ENCODE results near the gene CCDC74B.
"Not testable (repeated sequence)": the region's sequence is repeated elsewhere in the genome, so short reads cannot be mapped to it uniquely, and the experiment has no call there.

CCDC74B gene

DNA sequence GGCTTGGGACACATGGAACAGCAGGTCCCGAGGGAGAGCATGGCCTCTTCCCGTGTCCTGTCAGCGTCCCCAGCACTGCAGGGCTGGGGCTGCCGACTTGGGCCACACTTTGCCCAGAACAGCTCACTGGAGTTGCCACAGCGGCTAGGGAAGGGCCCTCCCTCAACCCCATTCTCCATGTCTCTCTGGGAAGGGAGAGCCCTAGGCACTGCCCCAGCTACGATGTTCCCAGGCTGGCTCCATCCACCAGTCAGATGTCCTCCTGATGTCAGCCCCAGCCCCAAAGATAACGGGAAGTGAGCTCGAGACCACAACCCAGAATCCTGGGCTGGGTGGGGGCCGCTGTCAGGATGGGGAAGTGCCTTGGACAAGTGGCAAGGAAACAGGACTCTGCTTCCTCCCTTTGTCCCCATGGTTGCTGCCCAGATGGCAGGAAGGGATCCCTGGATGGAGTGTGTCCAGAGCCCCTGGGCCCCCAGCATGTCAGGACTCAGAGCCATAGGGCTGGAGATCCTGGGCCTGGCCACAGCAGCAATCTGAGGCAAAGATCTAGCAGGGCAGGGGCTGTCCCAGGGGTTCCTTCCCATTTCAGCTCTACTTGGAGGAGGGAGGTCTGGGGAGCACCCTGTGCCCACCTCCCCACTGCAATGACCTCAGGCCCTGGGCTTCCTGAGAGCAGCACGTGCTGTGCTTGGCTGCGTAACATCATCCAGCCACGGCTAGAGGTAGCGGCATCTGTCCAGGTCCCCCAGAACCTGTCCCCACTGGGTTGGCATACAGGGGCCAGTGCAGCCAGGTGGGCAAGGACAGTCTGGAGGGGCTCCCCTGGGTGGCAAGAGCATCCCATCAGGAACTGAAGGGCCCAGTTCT lies 2.3 kb downstream of the CCDC74B start:
- not testable (repeated sequence) for H3K36me3 Mint-ChIP-seq (ENCODE audit: low read depth); H3K4me3 Mint-ChIP-seq; H3K27ac Mint-ChIP-seq; H3K9me3 Mint-ChIP-seq
- Mint-ChIP-seq H3K4me1 (ENCODE audit: low read depth) (peaks cover 12% of the 10 kb centered on the region), H3K27me3 (peaks cover 12% of the 10 kb centered on the region)

DNA sequence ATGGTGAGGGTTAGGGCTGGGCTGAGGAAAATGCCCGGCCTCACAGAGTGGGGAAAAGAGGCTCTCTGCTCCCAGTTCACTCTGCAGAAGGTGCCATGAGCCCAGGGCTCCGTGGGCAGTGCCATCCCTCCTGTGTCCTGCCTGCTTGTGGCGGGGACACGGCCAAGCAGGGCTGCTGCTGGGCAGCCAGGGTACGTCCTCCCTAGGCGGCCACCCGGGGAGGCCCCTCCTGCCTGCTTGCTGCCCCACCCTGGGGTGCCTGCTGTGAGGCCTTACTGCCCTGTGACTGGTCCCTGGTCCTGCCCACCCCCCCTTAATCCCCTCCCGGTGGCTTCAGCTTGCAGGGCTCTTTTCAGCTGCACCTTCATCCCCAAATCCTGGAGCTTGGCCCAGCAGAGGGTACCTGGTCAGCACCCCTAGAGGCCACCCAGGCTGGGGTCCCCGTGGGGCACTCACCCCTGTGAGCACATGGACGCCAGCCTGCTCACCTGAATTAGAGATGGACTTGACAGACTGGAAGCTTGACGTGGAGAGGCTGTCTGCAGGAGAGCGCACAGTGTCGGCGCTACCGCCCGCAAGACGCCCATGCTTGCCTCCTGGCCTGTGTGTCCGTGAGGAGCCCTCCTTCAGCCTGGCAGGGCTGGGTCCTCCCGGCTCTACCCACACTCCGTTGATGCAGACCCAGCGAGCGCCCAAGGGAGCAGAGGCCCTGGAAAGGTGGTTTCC lies 3.1 kb downstream of the CCDC74B start:
- not testable (repeated sequence) for H3K36me3 Mint-ChIP-seq (ENCODE audit: low read depth); H3K27ac Mint-ChIP-seq; H3K9me3 Mint-ChIP-seq; H3K4me3 Mint-ChIP-seq
- H3K4me1 Mint-ChIP-seq (ENCODE audit: low read depth), result peaks cover 12% of the 10 kb centered on the region
- H3K27me3 Mint-ChIP-seq, result peaks cover 12% of the 10 kb centered on the region

GRCh38 chr2:130141002-130141401 lies 3.9 kb downstream of the CCDC74B start:
- H3K36me3 Mint-ChIP-seq (ENCODE audit: low read depth); H3K27me3 Mint-ChIP-seq; H3K27ac Mint-ChIP-seq; H3K4me3 Mint-ChIP-seq; H3K9me3 Mint-ChIP-seq: not testable (repeated sequence)
- peaks cover 12% of the 10 kb centered on the region for H3K4me1 Mint-ChIP-seq (ENCODE audit: low read depth)

- H3K27ac Mint-ChIP-seq; H3K36me3 Mint-ChIP-seq (ENCODE audit: low read depth); H3K9me3 Mint-ChIP-seq; H3K4me3 Mint-ChIP-seq; H3K27me3 Mint-ChIP-seq: not testable (repeated sequence)
- peaks cover 12% of the 10 kb centered on the region for H3K4me1 Mint-ChIP-seq (ENCODE audit: low read depth)
Measured at GRCh38 chr2:130140516-130140915, 4.4 kb downstream of the CCDC74B start.

DNA sequence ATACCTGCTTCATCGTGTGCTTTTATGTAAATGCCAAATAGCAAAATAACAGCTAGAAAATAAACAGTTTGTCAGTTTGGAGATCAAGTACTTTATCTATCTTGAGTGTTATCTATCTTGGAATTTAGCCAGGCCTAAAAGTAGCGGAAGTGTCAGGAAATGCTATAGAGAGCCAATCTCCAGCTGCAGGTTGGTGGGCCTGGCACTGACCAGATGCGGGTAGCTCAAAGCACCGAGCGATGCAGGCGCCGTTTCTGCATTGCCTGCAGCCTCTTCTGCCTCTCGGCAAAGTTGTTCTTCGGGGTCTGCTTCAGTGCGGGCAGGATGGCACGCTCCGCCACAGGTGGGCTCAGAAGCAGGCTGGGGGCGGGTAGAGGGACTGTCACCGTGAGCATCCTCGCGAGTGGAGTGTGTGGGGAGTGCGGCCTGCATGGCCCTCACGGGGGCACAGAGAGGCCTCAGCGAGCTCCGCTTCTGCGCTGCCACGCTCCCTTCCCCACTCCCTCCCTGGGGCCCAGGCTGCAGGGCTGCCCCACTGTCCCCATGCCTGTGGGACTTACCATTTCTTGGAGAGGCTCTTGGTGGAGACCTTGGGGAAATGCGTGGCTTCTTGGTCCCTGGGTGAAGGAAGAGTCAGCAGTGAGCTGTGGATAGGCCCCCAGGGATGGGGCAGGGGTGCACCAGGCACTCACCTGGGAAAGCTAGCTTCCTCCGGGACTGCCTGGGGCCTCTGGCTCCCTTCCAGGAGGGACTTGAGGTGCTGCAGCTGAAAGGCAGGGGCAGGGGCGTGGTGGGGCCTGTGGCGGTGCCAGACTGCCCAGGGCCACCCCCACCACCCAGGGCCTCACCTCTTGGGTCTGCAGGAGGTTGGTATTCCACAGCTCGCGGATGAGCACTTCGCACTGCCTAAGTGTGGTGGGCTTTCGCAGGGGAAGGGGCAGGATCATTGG lies 5.3 kb downstream of the CCDC74B start:
- H3K36me3 Mint-ChIP-seq (ENCODE audit: low read depth); H3K9me3 Mint-ChIP-seq: not testable (repeated sequence)

GRCh38 chr2:130138841-130139251 lies 6.1 kb downstream of the CCDC74B start:
- peaks cover 10% of the 10 kb centered on the region for H3K27me3 Mint-ChIP-seq
- H3K27ac Mint-ChIP-seq; H3K4me1 Mint-ChIP-seq (ENCODE audit: low read depth); H3K4me3 Mint-ChIP-seq; H3K9me3 Mint-ChIP-seq; H3K36me3 Mint-ChIP-seq (ENCODE audit: low read depth): not testable (repeated sequence)

More for the DNA sequence above, 5.3 kb downstream of the CCDC74B start:
- not testable (repeated sequence) for H3K27me3 Mint-ChIP-seq; H3K4me3 Mint-ChIP-seq; H3K4me1 Mint-ChIP-seq (ENCODE audit: low read depth); H3K27ac Mint-ChIP-seq

GRCh38 chr2:130138326-130138725 lies 6.6 kb downstream of the CCDC74B start:
- not testable (repeated sequence) for H3K27me3 Mint-ChIP-seq; H3K4me3 Mint-ChIP-seq; H3K4me1 Mint-ChIP-seq (ENCODE audit: low read depth); H3K9me3 Mint-ChIP-seq; H3K27ac Mint-ChIP-seq; H3K36me3 Mint-ChIP-seq (ENCODE audit: low read depth)

DNA sequence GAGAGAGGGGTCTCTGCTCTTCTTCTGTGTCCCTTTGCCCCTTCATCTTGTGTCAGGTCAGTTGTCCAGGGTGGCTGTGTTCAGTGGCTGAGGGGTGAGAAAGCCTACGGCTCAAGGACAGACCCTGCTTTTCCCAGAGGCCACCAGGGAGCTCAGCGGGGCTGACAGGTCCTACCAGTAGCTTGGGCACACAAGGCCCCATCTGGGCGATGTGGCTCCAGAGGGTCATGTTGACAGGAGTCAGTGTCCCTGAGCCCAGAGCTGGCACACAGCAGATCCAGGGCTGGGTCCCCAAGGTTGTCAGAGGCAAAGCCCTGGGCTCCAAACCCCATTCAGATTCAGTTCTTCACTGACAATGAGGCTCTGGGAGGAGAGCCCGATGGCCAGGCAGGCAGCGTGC lies 7.8 kb downstream of the CCDC74B start:
- not testable (repeated sequence) for H3K27ac Mint-ChIP-seq; H3K4me3 Mint-ChIP-seq; H3K4me1 Mint-ChIP-seq (ENCODE audit: low read depth); H3K9me3 Mint-ChIP-seq; H3K36me3 Mint-ChIP-seq (ENCODE audit: low read depth); H3K27me3 Mint-ChIP-seq

DNA sequence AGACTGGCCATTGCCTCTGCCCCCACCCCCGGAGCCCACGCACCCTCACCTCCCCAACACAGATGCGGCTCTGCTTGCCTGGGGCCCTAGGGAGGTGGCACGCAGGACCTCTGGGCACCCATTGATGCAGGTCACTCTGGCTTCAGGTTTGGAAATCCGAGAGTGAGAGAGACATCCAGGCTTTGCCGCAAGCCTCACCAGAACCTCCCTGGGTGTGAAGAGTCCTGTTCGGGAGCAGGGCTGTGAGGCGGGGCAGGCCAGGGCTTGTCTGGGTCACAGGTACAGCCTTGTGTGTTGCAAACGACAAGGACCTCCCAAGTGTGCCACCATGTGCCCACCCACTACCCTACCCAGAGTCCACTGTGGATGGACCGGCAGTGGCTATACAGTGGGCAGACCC lies 8.4 kb downstream of the CCDC74B start:
- not testable (repeated sequence) for H3K36me3 Mint-ChIP-seq (ENCODE audit: low read depth); H3K4me3 Mint-ChIP-seq; H3K9me3 Mint-ChIP-seq; H3K4me1 Mint-ChIP-seq (ENCODE audit: low read depth); H3K27ac Mint-ChIP-seq; H3K27me3 Mint-ChIP-seq

- no peak overlapping the region for H3K27ac Mint-ChIP-seq
- no peaks in the 10 kb centered on the region for H3K4me1 Mint-ChIP-seq (ENCODE audit: low read depth)
- no peaks in the 10 kb centered on the region for H3K9me3 Mint-ChIP-seq
- H3K27me3 Mint-ChIP-seq, result peaks cover 4% of the 10 kb centered on the region
- no peaks in the 10 kb centered on the region for H3K36me3 Mint-ChIP-seq (ENCODE audit: low read depth)
- H3K4me3 Mint-ChIP-seq, result no peak overlapping the region
Measured at GRCh38 chr2:130135692-130136541, 9.0 kb downstream of the CCDC74B start.

DNA sequence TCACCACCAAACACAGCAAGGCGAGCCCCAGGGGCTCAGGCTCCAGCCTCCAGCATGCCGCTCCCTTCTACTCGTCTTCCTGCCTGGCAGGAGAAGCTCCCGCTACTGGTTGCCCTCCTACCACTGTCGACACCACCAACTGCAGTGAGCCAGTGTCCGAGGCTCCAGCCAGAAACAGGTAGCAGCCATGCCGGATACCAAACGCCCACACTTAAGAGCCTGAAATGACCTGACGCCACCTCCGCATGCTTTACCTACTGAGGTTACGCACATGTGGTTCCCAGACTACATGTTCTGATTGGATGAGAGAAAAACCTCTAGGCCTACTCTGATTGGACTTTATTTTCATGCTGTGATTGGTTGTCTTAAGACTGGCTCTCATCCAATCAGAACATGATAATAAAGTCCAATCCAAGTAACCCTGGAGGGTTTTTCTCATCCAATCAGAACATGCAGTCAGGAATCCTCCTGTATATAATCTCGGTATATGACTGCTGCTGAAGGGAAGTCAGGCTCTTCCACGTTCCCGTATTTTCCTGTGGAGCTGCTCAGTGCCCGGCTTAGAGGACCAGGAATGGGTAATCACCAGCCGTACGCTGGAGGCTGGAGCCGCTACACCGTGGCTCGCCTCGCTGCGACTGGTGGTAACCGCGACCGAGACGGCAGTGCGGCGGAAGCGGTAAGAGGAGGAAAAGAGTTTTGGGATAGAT lies 15.6 kb downstream of the CCDC74B start, which contains the start of gene POTEF:
Gene POTEF, minus strand, starts transcription at position 103 of the 710 bp plus-strand sequence. CDS start 8,707 bp downstream, outside the sequence.
- not testable (repeated sequence) for H3K9me3 Mint-ChIP-seq; H3K36me3 Mint-ChIP-seq (ENCODE audit: low read depth); H3K4me1 Mint-ChIP-seq (ENCODE audit: low read depth); H3K4me3 Mint-ChIP-seq; H3K27me3 Mint-ChIP-seq; H3K27ac Mint-ChIP-seq

DNA sequence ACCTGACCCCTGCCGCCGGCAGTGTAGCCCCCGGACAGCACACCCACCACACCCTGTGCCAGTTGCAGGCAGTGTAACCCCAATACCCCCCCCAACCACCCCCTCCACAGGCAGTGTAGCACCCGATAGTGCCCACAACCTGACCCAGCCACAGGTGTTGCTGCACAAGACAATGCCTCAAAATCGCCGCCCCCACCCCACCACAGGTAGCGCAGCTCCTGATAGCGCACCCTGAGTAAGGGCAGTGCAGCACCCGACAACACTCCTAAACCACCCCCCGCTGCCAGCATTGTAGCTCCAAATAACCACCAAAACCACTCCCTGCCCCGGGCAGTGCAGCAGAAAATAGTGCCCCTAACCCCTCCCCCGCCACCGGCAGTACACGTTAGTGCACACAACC lies 16.4 kb downstream of the CCDC74B start:
- not testable (repeated sequence) for H3K27me3 Mint-ChIP-seq; H3K9me3 Mint-ChIP-seq; H3K4me1 Mint-ChIP-seq (ENCODE audit: low read depth); H3K4me3 Mint-ChIP-seq; H3K27ac Mint-ChIP-seq; H3K36me3 Mint-ChIP-seq (ENCODE audit: low read depth)

- not testable (repeated sequence) for H3K27ac Mint-ChIP-seq; H3K36me3 Mint-ChIP-seq (ENCODE audit: low read depth); H3K27me3 Mint-ChIP-seq; H3K4me3 Mint-ChIP-seq; H3K4me1 Mint-ChIP-seq (ENCODE audit: low read depth); H3K9me3 Mint-ChIP-seq
Measured at GRCh38 chr2:130127726-130128125, 17.2 kb downstream of the CCDC74B start.

- H3K27ac Mint-ChIP-seq; H3K36me3 Mint-ChIP-seq (ENCODE audit: low read depth); H3K27me3 Mint-ChIP-seq; H3K9me3 Mint-ChIP-seq; H3K4me1 Mint-ChIP-seq (ENCODE audit: low read depth); H3K4me3 Mint-ChIP-seq: not testable (repeated sequence)
Measured at GRCh38 chr2:130120924-130121323, 24.0 kb downstream of the CCDC74B start.

All from stimulated activated naive CD8-positive, alpha-beta T cell treated with anti-CD3 and anti-CD28 coated beads, Interleukin-15, Interleukin-2, amounts not matched to agents 100 ng/mL and 50 ng/mL, for 24 hours (primary cell).